NCI-H345 (cell line): Measurements from ENCODE around the gene ARHGEF39.

Experiments used
- DNase-seq: peaks from one replicate; lab custom pipeline; 2025; lab: John Stamatoyannopoulos, UW

ARHGEF39 gene

GRCh38 chr9:35664531-35665470 lies at the start of gene ARHGEF39:
Gene ARHGEF39, minus strand, starts transcription at chr9:35665195. Its CDS starts 26 bp downstream, at chr9:35665169.
- DNase-seq = peak; percentile 88

GRCh38 chr9:35714123-35714522 lies 49.1 kb upstream of the ARHGEF39 start:
- DNase-seq = no peak

- DNase-seq = no peak
Observed at GRCh38 chr9:35713578-35713977, 48.6 kb upstream of the ARHGEF39 start.

- no peak for DNase-seq
Observed at GRCh38 chr9:35712762-35713400, 47.9 kb upstream of the ARHGEF39 start.

- DNase-seq = no peak
Observed at GRCh38 chr9:35711501-35712428, 46.8 kb upstream of the ARHGEF39 start.

GRCh38 chr9:35710818-35711500 lies 46.0 kb upstream of the ARHGEF39 start:
- DNase-seq = no peak

GRCh38 chr9:35708146-35708545 lies 43.2 kb upstream of the ARHGEF39 start:
- no peak for DNase-seq

- DNase-seq = no peak
Observed at GRCh38 chr9:35706951-35707350, 42.0 kb upstream of the ARHGEF39 start.

GRCh38 chr9:35705836-35706430 lies 40.9 kb upstream of the ARHGEF39 start:
- DNase-seq = no peak

GRCh38 chr9:35705372-35705771 lies 40.4 kb upstream of the ARHGEF39 start:
- no peak for DNase-seq

- no peak for DNase-seq
Observed at GRCh38 chr9:35703906-35704672, 39.1 kb upstream of the ARHGEF39 start.

- no peak for DNase-seq
Observed at GRCh38 chr9:35702696-35703095, 37.7 kb upstream of the ARHGEF39 start.

GRCh38 chr9:35700942-35701341 lies 35.9 kb upstream of the ARHGEF39 start:
- DNase-seq = no peak

- no peak for DNase-seq
Observed at GRCh38 chr9:35700031-35700430, 35.0 kb upstream of the ARHGEF39 start.

GRCh38 chr9:35698231-35698630 lies 33.2 kb upstream of the ARHGEF39 start:
- DNase-seq = no peak

- no peak for DNase-seq
Observed at GRCh38 chr9:35697486-35697885, 32.5 kb upstream of the ARHGEF39 start.

GRCh38 chr9:35696520-35697215 lies 31.7 kb upstream of the ARHGEF39 start:
- DNase-seq = peak; percentile 39

GRCh38 chr9:35695943-35696401 lies 31.0 kb upstream of the ARHGEF39 start:
- DNase-seq = no peak

- DNase-seq = no peak
Observed at GRCh38 chr9:35691757-35692301, 26.8 kb upstream of the ARHGEF39 start.
